Subcutaneous abdominal adipose tissue (tissue), 5 donors: ENCODE data around the gene AHCY.
"Not testable (repeated sequence)": the region's sequence is repeated elsewhere in the genome, so short reads cannot be mapped to it uniquely, and the experiment has no call there.

ENCODE experiments used
- H3K27ac ChIP-seq: one replicate; pipeline ENCODE4 v1.7.0; 2013; ENCODE audit warnings: low read depth, mild to moderate bottlenecking, inconsistent platforms, low read length, moderate library complexity
- H3K27me3 ChIP-seq, 5 donors: one replicate each; pipeline ENCODE4 v1.7.0; 2013; ENCODE audit warnings: low read length in 5 of 5, inconsistent platforms in 1 of 5; ENCODE audit not compliant: control insufficient read depth in 5 of 5, insufficient read depth in 4 of 5
- H3K36me3 ChIP-seq, 5 donors: one replicate each; pipeline ENCODE4 v1.7.0; 2013; ENCODE audit warnings: low read length in 5 of 5; ENCODE audit not compliant: control insufficient read depth in 5 of 5, insufficient read depth in 5 of 5
- H3K4me1 ChIP-seq, 5 donors: one replicate each; pipeline ENCODE4 v1.7.0; 2013; ENCODE audit warnings: low read length in 5 of 5, mild to moderate bottlenecking in 3 of 5, moderate library complexity in 1 of 5; ENCODE audit not compliant: control insufficient read depth in 5 of 5, insufficient read depth in 5 of 5
- H3K4me3 ChIP-seq, 5 donors: one replicate each; pipeline ENCODE4 v1.7.0; 2013; ENCODE audit warnings: low read length in 5 of 5, low read depth in 1 of 5
- H3K9ac ChIP-seq, 5 donors: one replicate each; pipeline ENCODE4 v1.7.0; 2013; ENCODE audit warnings: low read length in 5 of 5, mild to moderate bottlenecking in 4 of 5, moderate library complexity in 3 of 5
- H3K9me3 ChIP-seq, 5 donors: one replicate each; pipeline ENCODE4 v1.7.0; 2013; ENCODE audit warnings: low read length in 5 of 5; ENCODE audit not compliant: control insufficient read depth in 5 of 5
- donor health status: healthy.
- donor health status: healthy.
- donor health status: healthy.
- donor health status: healthy.
- donor health status: healthy.

The AHCY gene

DNA sequence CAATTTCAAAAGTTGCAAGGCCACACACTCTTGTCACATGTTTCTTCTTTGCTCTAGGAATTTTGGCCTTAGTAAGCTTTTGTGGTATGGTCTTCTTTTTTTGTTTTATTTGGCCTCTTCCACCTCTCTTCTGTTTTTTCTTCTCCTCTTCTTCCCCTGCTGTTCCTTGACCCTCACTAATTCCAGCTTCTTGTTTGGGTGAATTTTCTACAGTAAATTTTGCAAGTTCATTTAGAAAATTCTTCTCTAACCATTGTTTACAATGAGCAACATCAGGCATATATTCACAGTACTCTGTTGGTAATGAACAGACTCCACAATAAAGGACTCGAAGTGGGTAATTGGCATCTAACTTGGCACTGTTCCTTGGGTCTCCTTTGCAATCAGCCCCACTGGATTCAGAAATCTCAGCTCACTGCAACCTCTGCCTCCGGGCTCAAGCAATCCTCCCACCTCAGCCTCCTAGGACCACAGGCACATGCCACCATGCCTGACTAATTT is 57.0 kb downstream of the AHCY start:
- H3K27me3 ChIP-seq, result peaks cover 0 to 3% (median 0%) of the 10 kb centered on the region in 5 donors
- H3K9ac ChIP-seq, result no peak overlapping the region
- H3K4me3 ChIP-seq, result no peak overlapping the region

DNA sequence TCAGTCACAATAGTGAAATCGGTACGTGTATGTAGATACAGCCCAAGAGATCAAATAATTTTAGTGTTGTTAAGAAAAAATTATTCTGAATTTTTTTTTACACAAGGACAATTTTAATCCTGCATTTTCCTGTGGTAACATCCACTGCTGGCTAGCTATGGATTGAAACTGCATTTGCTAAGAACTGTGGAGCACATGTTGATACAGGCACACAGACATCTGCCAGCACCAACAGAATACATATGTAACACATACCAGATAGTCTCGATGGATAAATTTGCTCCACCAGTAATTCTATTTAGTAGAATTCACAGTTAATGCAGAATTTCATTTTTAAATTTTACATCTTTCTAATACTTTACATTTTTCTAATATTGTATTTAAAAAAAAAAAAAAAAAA is 59.8 kb downstream of the AHCY start:
- Histone ChIP-seq H3K36me3 (no peaks in the 10 kb centered on the region), H3K27me3 (no peaks in the 10 kb centered on the region), H3K9ac (no peak overlapping the region), H3K4me3 (no peak overlapping the region), H3K4me1 (no peaks in the 10 kb centered on the region), H3K9me3 (peaks cover 0 to 2% (median 0%) of the 10 kb centered on the region in 5 donors), H3K27ac (no peak overlapping the region)

More for the DNA sequence above, 57.0 kb downstream of the AHCY start:
- H3K4me1 ChIP-seq, result no peaks in the 10 kb centered on the region
- H3K27ac ChIP-seq, result no peak overlapping the region
- no peaks in the 10 kb centered on the region for H3K9me3 ChIP-seq
- no peaks in the 10 kb centered on the region for H3K36me3 ChIP-seq

DNA sequence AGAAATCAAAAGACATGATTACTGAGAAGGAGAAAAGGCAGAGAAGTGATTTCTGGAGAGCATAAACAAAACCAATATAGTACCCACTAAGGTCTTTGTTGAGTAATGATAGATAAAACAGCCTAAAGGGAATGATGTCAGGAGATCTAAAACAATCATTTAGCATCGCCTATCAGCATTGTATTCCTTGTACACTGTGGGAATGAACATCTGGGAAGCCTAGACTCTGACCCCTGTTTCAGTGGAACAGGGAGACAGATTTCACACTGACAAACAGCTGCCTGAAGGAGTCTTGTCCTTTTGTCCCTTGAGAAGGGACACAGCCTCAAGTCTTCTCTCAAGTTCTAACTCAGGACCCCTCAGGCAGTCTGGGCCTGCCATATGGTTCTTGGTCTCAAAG is 60.3 kb downstream of the AHCY start:
- no peak overlapping the region for H3K27ac ChIP-seq
- H3K27me3 ChIP-seq, result no peaks in the 10 kb centered on the region
- H3K9me3 ChIP-seq, result peaks cover 0 to 4% (median 3%) of the 10 kb centered on the region in 5 donors
- no peaks in the 10 kb centered on the region for H3K4me1 ChIP-seq
- H3K36me3 ChIP-seq, result no peaks in the 10 kb centered on the region
- no peak overlapping the region for H3K9ac ChIP-seq
- no peak overlapping the region for H3K4me3 ChIP-seq

DNA sequence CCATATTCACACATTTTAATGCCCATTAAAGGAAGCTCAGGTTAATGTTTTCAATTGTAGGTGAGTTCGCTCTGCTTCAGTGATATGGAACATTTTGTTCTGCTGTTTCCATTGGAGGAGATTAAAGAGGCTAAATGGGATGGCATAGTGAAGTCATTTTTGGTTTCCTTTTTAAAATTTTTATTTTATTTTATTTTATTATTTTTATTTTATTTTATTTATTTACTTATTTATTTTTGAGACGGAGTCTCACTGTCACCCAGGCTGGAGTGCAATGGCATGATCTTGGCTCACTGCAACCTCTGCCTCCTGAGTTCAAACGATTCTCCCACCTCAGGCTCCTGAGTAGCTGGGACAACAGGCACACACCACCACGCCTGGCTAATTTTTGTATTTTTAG is 61.1 kb downstream of the AHCY start:
- H3K4me3 ChIP-seq, H3K4me1 ChIP-seq, H3K27me3 ChIP-seq, H3K9ac ChIP-seq, H3K27ac ChIP-seq, H3K36me3 ChIP-seq: not testable (repeated sequence)
- H3K9me3 ChIP-seq, result peaks cover 0 to 10% (median 5%) of the 10 kb centered on the region in 5 donors

DNA sequence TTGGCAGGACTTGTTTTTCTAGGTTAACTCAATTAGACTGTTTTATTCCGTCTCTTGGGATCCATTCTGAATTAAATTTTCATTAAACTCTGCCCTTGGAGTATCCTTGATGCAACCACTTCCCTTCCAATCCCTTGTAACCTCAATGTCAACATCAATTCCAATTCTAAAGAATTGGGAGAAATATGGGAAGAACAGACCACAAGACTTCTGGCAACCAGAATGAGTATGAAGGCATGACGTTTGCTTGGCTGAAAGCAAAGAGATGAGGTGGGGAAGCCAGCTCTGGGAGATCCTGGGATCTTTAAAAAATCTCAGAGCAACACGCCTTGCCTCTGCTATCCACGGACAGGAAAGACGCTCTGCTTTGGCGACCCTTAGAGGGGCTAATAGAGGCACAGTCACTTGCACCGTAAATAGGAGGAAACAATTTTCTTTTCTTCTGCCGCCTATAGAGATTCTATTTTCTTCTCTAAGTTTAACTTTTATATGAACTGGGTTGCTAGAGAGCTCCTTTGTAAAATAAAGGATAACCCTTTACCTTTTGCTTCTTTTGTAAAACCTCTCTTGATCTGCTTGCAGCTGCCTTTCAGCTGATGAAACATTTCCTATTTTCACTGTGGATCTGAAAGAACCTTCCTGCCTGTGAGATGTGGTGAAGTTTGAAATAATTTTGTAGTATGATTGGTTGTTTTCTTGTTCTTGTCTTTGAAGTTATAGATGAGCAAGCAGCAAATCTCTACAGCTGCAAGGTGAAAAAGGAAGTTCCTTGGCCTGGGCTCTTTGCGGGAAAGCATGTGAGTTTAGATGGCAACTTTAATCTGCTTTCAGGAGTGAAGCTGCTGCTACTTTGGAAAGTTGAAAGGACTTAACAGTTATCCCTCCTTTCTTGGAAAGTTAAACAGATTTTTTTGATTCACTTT is 62.2 kb downstream of the AHCY start, which contains the start of gene ASIP:
Gene ASIP (plus strand): TSS at position 731 of the 923 bp plus-strand sequence. CDS start 18,952 bp downstream, outside the sequence.
- H3K4me3 ChIP-seq, result no peak within 1 kb of the TSS
- H3K27ac ChIP-seq, result no peak within 1 kb of the TSS
- H3K4me1 ChIP-seq, result no peaks in the 10 kb centered on the region
- H3K9ac ChIP-seq, result no peak within 1 kb of the TSS
- H3K36me3 ChIP-seq, result no peaks in the 10 kb centered on the region
- peaks cover 0 to 10% (median 8%) of the 10 kb centered on the region in 5 donors for H3K9me3 ChIP-seq
- no peaks in the 10 kb centered on the region for H3K27me3 ChIP-seq

DNA sequence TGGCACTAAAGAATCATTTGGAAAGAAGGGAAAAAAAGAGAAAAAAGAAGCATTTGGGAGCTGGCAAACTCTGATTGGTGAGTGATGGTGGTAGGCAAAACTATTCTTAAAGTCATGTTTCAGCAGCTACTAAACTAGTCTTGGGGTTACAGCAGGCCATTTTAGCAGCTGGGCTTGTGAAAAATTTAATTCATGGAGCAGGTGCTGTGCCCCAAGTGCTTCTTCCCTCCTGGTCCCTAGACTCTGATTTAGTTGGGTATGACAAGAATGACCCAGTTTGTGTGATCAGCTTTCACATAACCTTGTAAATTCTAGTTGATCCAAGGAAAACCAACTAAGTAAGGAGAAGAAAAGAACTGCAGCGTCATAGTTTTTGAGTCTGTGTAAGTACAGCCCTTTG is 63.0 kb downstream of the AHCY start:
- no peaks in the 10 kb centered on the region for H3K4me1 ChIP-seq
- no peak overlapping the region for H3K4me3 ChIP-seq
- no peak overlapping the region for H3K9ac ChIP-seq
- no peaks in the 10 kb centered on the region for H3K36me3 ChIP-seq
- no peak overlapping the region for H3K27ac ChIP-seq
- peaks cover 0 to 10% (median 8%) of the 10 kb centered on the region in 5 donors for H3K9me3 ChIP-seq
- H3K27me3 ChIP-seq, result no peaks in the 10 kb centered on the region

DNA sequence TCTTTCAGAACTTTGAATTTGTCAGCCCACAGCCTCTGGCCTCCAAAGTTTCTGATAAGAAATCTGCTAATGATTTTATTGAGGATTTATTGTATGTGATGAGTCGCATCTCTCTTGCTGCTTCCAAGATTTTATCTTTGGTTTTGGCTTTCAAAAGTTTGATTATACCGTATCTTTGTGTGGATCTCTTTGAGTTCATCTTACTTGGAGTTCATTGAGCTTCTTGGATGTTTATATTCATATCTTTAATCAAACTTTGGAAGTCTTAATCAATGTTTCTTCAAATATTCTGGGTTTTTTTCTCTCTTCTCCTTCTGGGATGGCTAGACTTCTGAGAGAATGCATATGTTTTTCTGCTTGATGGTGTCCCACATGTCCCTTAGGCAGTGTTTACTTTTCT is 65.2 kb downstream of the AHCY start:
- Histone ChIP-seq H3K27me3 (peaks cover 0 to 2% (median 0%) of the 10 kb centered on the region in 5 donors), H3K9me3 (peaks cover 0 to 10% (median 8%) of the 10 kb centered on the region in 5 donors), H3K27ac (no peak overlapping the region), H3K4me1 (no peaks in the 10 kb centered on the region), H3K9ac (no peak overlapping the region), H3K4me3 (no peak overlapping the region), H3K36me3 (no peaks in the 10 kb centered on the region)

DNA sequence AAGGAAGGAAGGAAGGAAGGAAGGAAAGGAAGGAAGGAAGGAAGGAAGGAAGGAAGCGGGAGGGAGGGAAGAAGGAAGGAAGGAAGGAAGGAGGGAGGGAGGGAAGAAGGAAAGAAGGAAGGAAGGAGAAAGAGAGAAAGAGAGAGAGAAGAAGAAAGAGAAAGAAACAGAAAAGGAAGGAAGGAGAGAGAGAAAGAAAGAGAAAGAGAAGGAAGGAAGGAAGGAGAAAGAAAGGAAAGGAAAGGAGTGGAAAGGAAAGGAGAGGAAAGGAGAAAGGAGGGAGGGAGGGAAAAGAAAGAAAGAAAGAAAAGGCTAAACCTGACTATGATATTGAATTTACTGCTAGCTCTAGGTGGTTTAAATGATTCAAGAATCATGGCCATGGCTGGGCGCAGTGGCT is 67.3 kb downstream of the AHCY start:
- no peaks in the 10 kb centered on the region for H3K36me3 ChIP-seq
- no peaks in the 10 kb centered on the region for H3K4me1 ChIP-seq
- no peak overlapping the region for H3K27ac ChIP-seq
- no peak overlapping the region for H3K4me3 ChIP-seq
- H3K9me3 ChIP-seq, result peaks cover 3 to 16% (median 8%) of the 10 kb centered on the region in 5 donors
- no peak overlapping the region for H3K9ac ChIP-seq
- peaks cover 0 to 2% (median 0%) of the 10 kb centered on the region in 5 donors for H3K27me3 ChIP-seq

DNA sequence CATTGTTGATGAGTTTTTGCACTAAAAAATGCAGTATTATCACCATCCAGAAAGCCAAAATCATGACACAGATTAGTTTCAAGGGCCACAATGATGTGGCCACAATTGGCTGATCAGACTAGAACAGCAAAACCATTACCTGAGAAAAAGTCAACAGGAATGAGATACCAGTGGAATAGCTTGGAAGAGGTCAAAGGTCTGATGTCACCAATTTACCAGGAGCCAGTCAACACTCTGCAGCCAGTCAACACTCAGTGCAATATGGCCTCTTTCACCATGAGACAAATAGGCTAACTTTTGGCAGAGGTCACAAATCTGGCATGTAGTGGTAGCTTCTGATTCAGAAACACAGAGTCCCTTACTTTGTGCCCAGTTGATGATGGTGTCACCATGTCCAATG is 69.5 kb downstream of the AHCY start:
- Histone ChIP-seq H3K27me3 (peaks cover 0 to 2% (median 0%) of the 10 kb centered on the region in 5 donors), H3K36me3 (no peaks in the 10 kb centered on the region), H3K27ac (no peak overlapping the region), H3K9ac (no peak overlapping the region), H3K9me3 (peaks cover 3 to 16% (median 8%) of the 10 kb centered on the region in 5 donors), H3K4me1 (no peaks in the 10 kb centered on the region), H3K4me3 (no peak overlapping the region)

DNA sequence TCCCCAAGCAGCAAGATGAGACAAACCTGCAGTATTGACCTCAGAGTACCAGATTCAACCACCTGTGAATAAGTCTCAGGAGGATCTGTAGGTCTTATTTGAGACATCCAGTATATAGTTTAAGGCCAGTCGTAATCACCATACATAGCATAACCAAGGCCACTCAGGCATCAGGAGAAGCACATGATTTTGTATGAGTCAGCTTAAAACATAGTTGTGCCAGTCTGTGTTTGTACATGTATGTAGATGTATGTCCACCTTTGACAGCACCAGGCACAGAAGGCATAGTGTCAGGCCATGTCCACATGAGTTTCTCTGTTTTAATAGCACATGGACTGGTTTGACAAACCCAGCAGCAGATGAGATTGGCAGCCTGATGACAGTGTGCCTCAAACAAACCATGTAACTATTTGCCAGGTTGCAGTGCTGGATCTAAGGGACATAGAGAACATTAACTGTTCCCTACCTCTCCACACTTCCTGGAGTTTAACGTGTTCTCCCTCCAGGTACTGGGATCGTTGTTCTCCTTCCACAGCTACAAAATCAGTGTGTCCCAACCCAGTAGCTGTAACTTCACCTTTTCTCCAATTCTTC is 70.6 kb downstream of the AHCY start:
- no peaks in the 10 kb centered on the region for H3K4me1 ChIP-seq
- H3K9ac ChIP-seq, result no peak overlapping the region
- H3K27ac ChIP-seq, result no peak overlapping the region
- no peaks in the 10 kb centered on the region for H3K36me3 ChIP-seq
- no peak overlapping the region for H3K4me3 ChIP-seq
- peaks cover 0 to 10% (median 6%) of the 10 kb centered on the region in 5 donors for H3K9me3 ChIP-seq
- H3K27me3 ChIP-seq, result peaks cover 0 to 2% (median 0%) of the 10 kb centered on the region in 5 donors
